NCI-H2081 (cell line): Measurements from ENCODE around the gene OR4C16.

Source experiments
- DNase-seq, 2 experiments: peaks; one replicate each; lab custom pipeline; 2025; lab: John Stamatoyannopoulos, UW

The OR4C16 gene, protein sequence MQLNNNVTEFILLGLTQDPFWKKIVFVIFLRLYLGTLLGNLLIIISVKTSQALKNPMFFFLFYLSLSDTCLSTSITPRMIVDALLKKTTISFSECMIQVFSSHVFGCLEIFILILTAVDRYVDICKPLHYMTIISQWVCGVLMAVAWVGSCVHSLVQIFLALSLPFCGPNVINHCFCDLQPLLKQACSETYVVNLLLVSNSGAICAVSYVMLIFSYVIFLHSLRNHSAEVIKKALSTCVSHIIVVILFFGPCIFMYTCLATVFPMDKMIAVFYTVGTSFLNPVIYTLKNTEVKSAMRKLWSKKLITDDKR

DNA sequence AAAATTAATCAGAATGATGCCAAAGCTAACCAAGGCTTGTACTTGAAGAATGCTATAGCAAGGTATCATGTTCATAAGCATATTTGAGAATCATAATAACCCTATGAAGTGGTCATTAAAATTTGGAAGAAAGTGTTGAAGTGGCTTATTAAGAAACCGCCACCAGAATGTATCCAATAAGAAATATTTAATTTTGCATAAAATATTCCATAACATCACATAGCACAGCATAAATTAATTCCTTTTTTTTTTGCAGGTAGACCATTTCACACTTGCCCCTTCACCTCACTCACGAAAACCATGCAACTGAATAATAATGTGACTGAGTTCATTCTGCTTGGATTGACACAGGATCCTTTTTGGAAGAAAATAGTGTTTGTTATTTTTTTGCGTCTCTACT, at the start of gene OR4C16:
Gene OR4C16 (plus strand): TSS at position 301 of the 400 bp plus-strand sequence. CDS start 0 bp downstream, at position 301.
- no peak for DNase-seq

DNA sequence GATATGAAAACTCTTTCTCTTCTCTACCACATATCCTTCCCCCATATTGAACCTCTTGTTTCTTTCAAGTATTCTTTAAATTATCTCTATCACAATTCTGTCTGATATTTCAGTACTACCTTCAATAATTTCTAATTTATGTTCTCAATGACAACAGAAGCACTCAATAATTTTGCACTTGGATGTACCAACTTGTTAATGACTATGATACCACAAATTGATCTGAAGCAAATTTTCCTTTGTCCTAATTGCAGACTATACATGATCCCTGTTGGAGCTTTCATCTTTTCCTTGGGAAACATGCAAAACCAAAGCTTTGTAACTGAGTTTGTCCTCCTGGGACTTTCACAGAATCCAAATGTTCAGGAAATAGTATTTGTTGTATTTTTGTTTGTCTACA, 17.8 kb upstream of the OR4C16 start, which contains the start of gene OR4C15:
Gene OR4C15 (plus strand): TSS at position 301 of the 400 bp plus-strand sequence. CDS start 0 bp downstream, at position 301.
- no peak for DNase-seq

DNA sequence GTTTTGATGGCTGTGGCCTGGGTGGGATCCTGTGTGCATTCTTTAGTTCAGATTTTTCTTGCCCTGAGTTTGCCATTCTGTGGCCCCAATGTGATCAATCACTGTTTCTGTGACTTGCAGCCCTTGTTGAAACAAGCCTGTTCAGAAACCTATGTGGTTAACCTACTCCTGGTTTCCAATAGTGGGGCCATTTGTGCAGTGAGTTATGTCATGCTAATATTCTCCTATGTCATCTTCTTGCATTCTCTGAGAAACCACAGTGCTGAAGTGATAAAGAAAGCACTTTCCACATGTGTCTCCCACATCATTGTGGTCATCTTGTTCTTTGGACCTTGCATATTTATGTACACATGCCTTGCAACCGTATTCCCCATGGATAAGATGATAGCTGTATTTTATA, 620 bp downstream of the OR4C16 start:
- DNase-seq, result no peak

DNA sequence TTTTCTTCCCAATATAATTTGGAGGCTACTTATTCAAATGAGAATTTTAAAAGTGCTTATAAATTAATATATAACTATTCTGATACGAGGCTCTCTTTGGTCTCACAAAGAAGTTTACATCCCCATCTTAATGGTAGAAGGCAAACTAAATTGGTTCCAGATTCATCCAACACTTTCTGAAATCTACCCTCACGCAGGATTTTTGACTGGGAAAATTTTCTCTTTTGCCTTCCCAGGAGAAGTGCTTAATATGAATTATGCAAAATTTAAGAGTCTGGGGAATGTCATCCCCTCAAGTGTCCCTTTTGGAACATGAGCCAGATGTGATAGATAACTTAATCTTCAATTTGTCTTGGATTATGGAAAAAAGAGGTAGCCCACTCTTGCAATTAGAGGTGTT, 35.6 kb downstream of the OR4C16 start, which contains the start of gene OR4C11:
Gene OR4C11 (minus strand): TSS at position 101 of the 400 bp plus-strand sequence. CDS start 3,272 bp downstream, outside the sequence.
- DNase-seq, result no peak
